K562 (cell line): ENCODE data around the gene LDB2. TPM values are rescaled to one million over a fixed set of nuclear protein-coding genes. Genes with fewer than 3 reads are reported as not detected.

ENCODE experiments used
- ATAC-seq: fragments of 200-7000 bp; cut with Tn5 transposase; 3 replicates; pipeline ENCODE4 v1.9.1; 2020; ENCODE audit warnings: moderate library complexity
- BruUV-seq: library from RNA; stranded (reverse); fragments of 400-500 nt; replicated peaks from 2 replicates; lab custom pipeline; 2021; lab: Mats Ljungman, UMichigan
- CTCF ChIA-PET: fragments of 300-600 bp; formaldehyde crosslinking; extraction: SDS; loops from one replicate; lab custom pipeline; 2021; ENCODE audit warnings: low intra/inter-chr PET ratio; lab: Yijun Ruan, JAX
- POLR2A ChIA-PET: fragments of 300-600, 350-650 bp; sonication (Branson Sonifier 250); formaldehyde crosslinking; extraction: SDS; loops from one replicate; lab custom pipeline; 2021; ENCODE audit warnings: antibody characterized with exemption, inconsistent platforms; lab: Yijun Ruan, JAX
- DNase-seq, 4 experiments: peaks; one replicate each; pipeline versions ENCODE4 v3.0.0 to v3.0.0-alpha.2; 2011 to 2018; ENCODE audit warnings: low spot score in 3 of 4, mixed read lengths in 3 of 4; ENCODE audit errors: extremely low read depth in 1 of 4
- FAIRE-seq: peaks from 2 replicates; lab custom pipeline; 2011; peaks lifted over from hg19 to GRCh38; lab: Jason Lieb, UNC
- H2AFZ ChIP-seq: 2 replicates; pipeline ENCODE4 v1.6.0; 2011; ENCODE audit warnings: low read depth, low read length, control low read depth, inconsistent platforms
- H3K27ac ChIP-seq: fragments of 200-600 bp; 3 replicates; pipeline ENCODE4 v1.8.0; 2011; ENCODE audit warnings: low read depth, mild to moderate bottlenecking, control low read depth, inconsistent platforms, low read length, moderate library complexity, mixed read lengths; ENCODE audit errors: extremely low read depth
- H3K27me3 ChIP-seq, 2 experiments: fragments of 300-600 bp in 1 of 2; 2 replicates in 1 of 2; 3 replicates in 1 of 2; pipeline versions ENCODE4 v1.6.0 to v1.8.0; 2011; ENCODE audit warnings: inconsistent platforms in 2 of 2, low read length in 2 of 2, mild to moderate bottlenecking in 1 of 2, mixed read lengths in 1 of 2, moderate library complexity in 1 of 2; ENCODE audit not compliant: control insufficient read depth in 2 of 2, insufficient read depth in 2 of 2
- H3K36me3 ChIP-seq: fragments of 300-600 bp; 3 replicates; pipeline ENCODE4 v1.8.0; 2011; ENCODE audit warnings: mild to moderate bottlenecking, low read length, inconsistent platforms; ENCODE audit not compliant: control insufficient read depth, insufficient read depth
- H3K4me1 ChIP-seq, 2 experiments: fragments of 200-600 bp in 1 of 2; replicated peaks in 1 of 2; 2 replicates in 1 of 2; 3 replicates in 1 of 2; pipeline versions ENCODE4 v1.5.1 to v1.8.0; 2011; ENCODE audit warnings: inconsistent platforms in 2 of 2, low read length in 2 of 2, mild to moderate bottlenecking in 1 of 2, mixed read lengths in 1 of 2, moderate library complexity in 1 of 2; ENCODE audit not compliant: control insufficient read depth in 2 of 2, insufficient read depth in 2 of 2
- H3K4me2 ChIP-seq: 2 replicates; pipeline ENCODE4 v1.6.1; 2011; ENCODE audit warnings: low read length, control low read depth, inconsistent platforms, mixed read lengths; ENCODE audit not compliant: insufficient read depth
- H3K4me3 ChIP-seq: fragments of 200-600 bp; sonication (generic), shearing (Covaris generic); 2 replicates; pipeline ENCODE4 v1.5.1; 2016; ENCODE audit warnings: control low read depth, inconsistent platforms
- H3K79me2 ChIP-seq: fragments of 200-600 bp; 3 replicates; pipeline ENCODE4 v1.8.0; 2011; ENCODE audit warnings: low read length, inconsistent platforms; ENCODE audit not compliant: control insufficient read depth, insufficient read depth
- H3K9ac ChIP-seq, 2 experiments: 2 replicates each; pipeline versions ENCODE4 v1.6.0 to v1.6.1; 2011; ENCODE audit warnings: low read depth in 2 of 2, low read length in 2 of 2, control low read depth in 1 of 2, inconsistent platforms in 1 of 2, mild to moderate bottlenecking in 1 of 2, mixed read lengths in 1 of 2; ENCODE audit not compliant: insufficient read depth in 1 of 2
- H3K9me1 ChIP-seq: one replicate; pipeline ENCODE4 v1.6.0; 2011; ENCODE audit warnings: inconsistent platforms, mild to moderate bottlenecking, low read length, moderate library complexity; ENCODE audit not compliant: control insufficient read depth, insufficient read depth
- H3K9me3 ChIP-seq: replicated peaks from 2 replicates; pipeline ENCODE4 v1.5.1; 2011; ENCODE audit warnings: low read depth, low read length, inconsistent platforms; ENCODE audit not compliant: control insufficient read depth, insufficient read depth
- H4K20me1 ChIP-seq: replicated peaks from 2 replicates; pipeline ENCODE4 v1.6.1; 2011; ENCODE audit warnings: low read length, inconsistent platforms, mixed read lengths; ENCODE audit not compliant: control insufficient read depth, insufficient read depth
- AFF1 ChIP-seq, 2 experiments: fragments of 450-650 bp; IDR thresholded peaks; 2 replicates each; pipeline ENCODE4 v1.6.1; 2018; ENCODE audit warnings: mild to moderate bottlenecking in 2 of 2, low read depth in 1 of 2; ENCODE audit not compliant: partially characterized antibody in 2 of 2
- MTA1 ChIP-seq: fragments of 450-650 bp; IDR thresholded peaks from 2 replicates; pipeline ENCODE4 v1.6.1; 2017; ENCODE audit warnings: borderline replicate concordance
- OTX1 ChIP-seq: fragments of 450-650 bp; formaldehyde crosslinking; IDR thresholded peaks from 2 replicates; pipeline ENCODE4 v1.4.0; 2022; ENCODE audit warnings: mild to moderate bottlenecking
- SRSF7 ChIP-seq: fragments of 200-400 bp; formaldehyde crosslinking; optimal IDR thresholded peaks from 2 replicates; pipeline ENCODE3; 2017; ENCODE audit warnings: mild to moderate bottlenecking, low read depth, low read length
- THRA ChIP-seq: fragments of 450-650 bp; IDR thresholded peaks from 2 replicates; pipeline ENCODE4 v1.6.1; 2017; ENCODE audit warnings: mild to moderate bottlenecking, moderate library complexity
- THRAP3 ChIP-seq: fragments of 450-650 bp; IDR thresholded peaks from 2 replicates; pipeline ENCODE4 v1.6.1; 2016; ENCODE audit warnings: mild to moderate bottlenecking, inconsistent platforms, borderline replicate concordance
- ZC3H8 ChIP-seq: fragments of 450-650 bp; IDR thresholded peaks from 2 replicates; pipeline ENCODE4 v1.6.1; 2017
- WGBS: fragments of 100-300 bp; shearing (Covaris generic); methylation state at CpG from one replicate; pipeline ENCODE4 v1.1.6; 2016; ENCODE audit warnings: low coverage, mixed read lengths; ENCODE audit not compliant: insufficient coverage; ENCODE audit errors: missing lambda C conversion rate; 5-methylcytosine and 5-hydroxymethylcytosine counted together
- in situ Hi-C: fragments of 300-500 bp; cut with MboI; formaldehyde crosslinking; loops from 4 replicates; pipeline ENCODE4 v1.15.0; 2018; ENCODE audit warnings: inconsistent platforms, mixed read lengths
- intact Hi-C: fragments of 100-400 bp; cut with micrococcal nuclease; formaldehyde crosslinking; loops from 2 replicates; pipeline ENCODE4 v1.14.2; 2022
- polyA plus RNA-seq, 8 experiments: library from polyadenylated mRNA; depleted of rRNA in 4 of 8; stranded (reverse) in 5 of 8; unstranded in 3 of 8; fragments of >200 nt; fragmentation: Nextera tagmentation in 2 of 8; fragmentation: Illumina TruSeq in 1 of 8; extraction: Ambion mirVana in 2 of 8; extraction: Trizol in 1 of 8; gene quantifications; 2 replicates each; pipeline versions ENCODE4 v1.2.1 to v1.2.3, GENCODE V29; 2011 to 2014; ENCODE audit warnings: inconsistent platforms in 1 of 8, missing spikeins in 1 of 8
- total RNA-seq, 7 experiments: library from RNA; depleted of rRNA in 6 of 7; stranded (reverse); fragments of >200 nt in 6 of 7; fragmentation: Illumina TruSeq in 2 of 7; extraction: Trizol in 2 of 7; gene quantifications; 2 replicates each; pipeline versions ENCODE4 v1.2.1 to v1.2.3, GENCODE V29; 2011 to 2021; ENCODE audit warnings: low replicate concordance in 1 of 7

The LDB2 gene
- total and polyA plus RNA-seq, 9 of the 15 experiments (the other 6 are each of a cell fraction or from before 2014, with no cell fraction given), result 0.10 to 0.20 TPM; not detected in 7

- 0% methylated on average over 2 of the region's 2 CpGs for WGBS
- POLR2A ChIA-PET, result no interaction called here
- TF ChIP-seq AFF1 (IDR thresholded peaks at IDR 0.05; ENCODE audit: low read depth in 1 of 2, partially characterized antibody in 2 of 2) (no peak), THRA (no peak), SRSF7 (no peak), MTA1 (no peak), OTX1 (CRISPR knock-in tag) (no peak), THRAP3 (no peak), ZC3H8 (no peak)
Measured at GRCh38 chr4:16550531-16550930, 347.9 kb downstream of the LDB2 start.

More at GRCh38 chr4:16550531-16550930, 347.9 kb downstream of the LDB2 start:
- H2AFZ ChIP-seq, result no peak overlapping the region
- DNase-seq, result no peak
- FAIRE-seq, result no peak
- H3K4me1 ChIP-seq, result no peaks in the 10 kb centered on the region
- no peak overlapping the region for H3K27ac ChIP-seq
- H3K4me2 ChIP-seq, result no peak overlapping the region
- no peaks in the 10 kb centered on the region for H3K27me3 ChIP-seq
- in situ Hi-C loops, result no loop called here
- H3K4me3 ChIP-seq, result no peak overlapping the region
- ATAC-seq, result no peak
- H3K9ac ChIP-seq, result no peak overlapping the region
- CTCF ChIA-PET, result no interaction called here
- intact Hi-C loops, result no loop called here
- no peaks in the 10 kb centered on the region for H3K36me3 ChIP-seq
- H3K9me1 ChIP-seq, result no peaks in the 10 kb centered on the region
- H3K79me2 ChIP-seq, result no peaks in the 10 kb centered on the region
- no TSS peak for BruUV-seq
- H4K20me1 ChIP-seq, result no peaks in the 10 kb centered on the region
- H3K9me3 ChIP-seq, result no peaks in the 10 kb centered on the region
